Motor neuron (in vitro differentiated cells): ENCODE results near the gene RTP1. TPM values are rescaled to one million over a fixed set of nuclear protein-coding genes. Genes with fewer than 3 reads are reported as not detected.
A peak's percentile ranks its signal among the peaks of the same experiment; 100 is the strongest.
"Not testable (repeated sequence)": the region's sequence is repeated elsewhere in the genome, so short reads cannot be mapped to it uniquely, and the experiment has no call there.

ENCODE experiments used
- ATAC-seq, 8 experiments: fragments of 200-7000 bp; cut with Tn5 transposase; replicated peaks in 6 of 8; 2 replicates each; pipeline ENCODE4 v1.8.0; 2021; ENCODE audit warnings: mild to moderate bottlenecking in 8 of 8, moderate library complexity in 8 of 8
- H3K27ac ChIP-seq, 2 donors: fragments of 250-450 bp; sonication (Bioruptor Pico); 2 replicates each; pipeline ENCODE4 v1.9.0; 2021; ENCODE audit warnings: antibody characterized with exemption in 2 of 2, mild to moderate bottlenecking in 2 of 2, moderate library complexity in 1 of 2
- H3K4me1 ChIP-seq, 2 donors: fragments of 250-450 bp; sonication (Bioruptor Pico); replicated peaks in 1 of 2; 2 replicates each; pipeline ENCODE4 v1.6.1; 2021; ENCODE audit warnings: antibody characterized with exemption in 2 of 2, mild to moderate bottlenecking in 2 of 2, moderate library complexity in 1 of 2
- H3K4me3 ChIP-seq, 5 donors: fragments of 250-450 bp; sonication (Bioruptor Pico); 2 replicates each; pipeline ENCODE4 v1.9.0; 2021; ENCODE audit warnings: antibody characterized with exemption in 5 of 5, mild to moderate bottlenecking in 5 of 5, moderate library complexity in 4 of 5
- WGBS, 10 experiments: fragments of 450-650 bp; shearing (Covaris generic); methylation state at CpG; one replicate each; pipeline ENCODE4 v1.0.0; 2022; 5-methylcytosine and 5-hydroxymethylcytosine counted together
- in situ Hi-C, 9 experiments: fragments of 400-800 bp; cut with MboI; loops; one replicate each; pipeline ENCODE4 v1.15.0; 2021; ENCODE audit warnings: low sequenced_read_pairs in 9 of 9, low pct_unique_long_range_greater_than_20kb in 2 of 9; ENCODE audit not compliant: unreplicated experiment in 9 of 9
- total RNA-seq, 8 experiments: library from RNA; unstranded; fragments of 300-600 nt; gene quantifications; 2 replicates each; pipeline versions ENCODE4 v1.2.3 to v1.2.4, GENCODE V29; 2022

Gene RTP1
- total RNA-seq, 8 experiments from 2014 or later: 0.15 to 1.1 (median 0.42) TPM; not detected in 1

GRCh38 chr3:187183210-187183862 lies 13.9 kb upstream of the RTP1 start:
- ATAC-seq: peak in 4 of 8 experiments; percentile 12 to 80 (median 70)
- H3K4me3 ChIP-seq: no peak overlapping the region
- in situ Hi-C loops: no loop called here
- no peak overlapping the region for H3K27ac ChIP-seq
- WGBS, 10 experiments: 4 to 90% (median 68%) methylated on average over 2 to 7 of the region's 7 CpGs; no CpG with 5 or more reads in 2 of the 10 experiments
- H3K4me1 ChIP-seq: no peaks in the 10 kb centered on the region

GRCh38 chr3:187183903-187184302 lies 13.4 kb upstream of the RTP1 start:
- Histone ChIP-seq H3K4me3 (no peak overlapping the region), H3K27ac (no peak overlapping the region), H3K4me1 (no peaks in the 10 kb centered on the region)
- ATAC-seq: peak in 1 of 8 experiments; percentile 42
- in situ Hi-C loops: no loop called here
- WGBS, 10 experiments: 84 to 100% (median 94%) methylated on average over 1 to 6 of the region's 6 CpGs; no CpG with 5 or more reads in 4 of the 10 experiments

- Histone ChIP-seq H3K27ac (no peak overlapping the region), H3K4me1 (no peaks in the 10 kb centered on the region), H3K4me3 (no peak overlapping the region)
- ATAC-seq: no peak
- in situ Hi-C loops: no loop called here
- WGBS, 10 experiments: 29 to 96% (median 68%) methylated on average over 1 to 4 of the region's 4 CpGs
Observed at GRCh38 chr3:187185759-187186158, 11.5 kb upstream of the RTP1 start.

GRCh38 chr3:187186375-187186774 lies 10.9 kb upstream of the RTP1 start:
- no peak for ATAC-seq
- H3K4me3 ChIP-seq: no peak overlapping the region
- H3K27ac ChIP-seq: no peak overlapping the region

GRCh38 chr3:187186801-187187421 lies 10.4 kb upstream of the RTP1 start:
- ATAC-seq: peak in 5 of 8 experiments; percentile 27 to 85 (median 60)
- 20 to 100% (median 94%) methylated on average over 1 to 3 of the region's 5 CpGs; no CpG with 5 or more reads in 3 of the 10 experiments for WGBS, 10 experiments
- Histone ChIP-seq H3K27ac (no peak overlapping the region), H3K4me1 (no peaks in the 10 kb centered on the region), H3K4me3 (no peak overlapping the region)
- in situ Hi-C loops: no loop called here

More at GRCh38 chr3:187186375-187186774, 10.9 kb upstream of the RTP1 start:
- H3K4me1 ChIP-seq: no peaks in the 10 kb centered on the region
- 40 to 100% (median 76%) methylated on average over 1 to 2 of the region's 2 CpGs; no CpG with 5 or more reads in 2 of the 10 experiments for WGBS, 10 experiments
- in situ Hi-C loops: no loop called here

GRCh38 chr3:187188931-187189330 lies 8.4 kb upstream of the RTP1 start:
- in situ Hi-C loops: no loop called here
- 0 to 83% (median 40%) methylated on average over 1 to 2 of the region's 2 CpGs; no CpG with 5 or more reads in 2 of the 10 experiments for WGBS, 10 experiments
- no peak for ATAC-seq
- Histone ChIP-seq H3K4me1 (no peaks in the 10 kb centered on the region), H3K4me3 (no peak overlapping the region), H3K27ac (no peak overlapping the region)

GRCh38 chr3:187191271-187191670 lies 6.0 kb upstream of the RTP1 start:
- Histone ChIP-seq H3K27ac (no peak overlapping the region), H3K4me1 (peaks cover 0 to 2% of the 10 kb centered on the region in 2 donors), H3K4me3 (no peak overlapping the region)
- ATAC-seq: no peak
- in situ Hi-C loops: no loop called here
- WGBS, 10 experiments: 20 to 67% (median 40%) methylated on average over 1 of the region's 1 CpG; no CpG with 5 or more reads in 4 of the 10 experiments

- no peak for ATAC-seq
- peaks cover 10 to 20% of the 10 kb centered on the region in 2 donors for H3K4me1 ChIP-seq
Observed at GRCh38 chr3:187193181-187193580, 4.1 kb upstream of the RTP1 start.

GRCh38 chr3:187196573-187197334 lies 532 bp upstream of the RTP1 start:
- 47 to 100% (median 79%) methylated on average over 1 to 6 of the region's 7 CpGs; no CpG with 5 or more reads in 1 of the 10 experiments for WGBS, 10 experiments
- peaks cover 10 to 20% of the 10 kb centered on the region in 2 donors for H3K4me1 ChIP-seq
- H3K4me3 ChIP-seq: no peak overlapping the region
- H3K27ac ChIP-seq: peak overlapping the region in 1 of 2 donors; percentile 11
- peak in 5 of 8 experiments; percentile 36 to 78 (median 66) for ATAC-seq
- in situ Hi-C loops: no loop called here

More at GRCh38 chr3:187193181-187193580, 4.1 kb upstream of the RTP1 start:
- in situ Hi-C loops: no loop called here
- Histone ChIP-seq H3K4me3 (no peak overlapping the region), H3K27ac (no peak overlapping the region)

- no peak overlapping the region for H3K27ac ChIP-seq
- 56 to 100% (median 85%) methylated on average over 1 to 3 of the region's 4 CpGs; no CpG with 5 or more reads in 2 of the 10 experiments for WGBS, 10 experiments
- H3K4me1 ChIP-seq: peaks cover 10 to 20% of the 10 kb centered on the region in 2 donors
- H3K4me3 ChIP-seq: no peak overlapping the region
- no peak for ATAC-seq
- in situ Hi-C loops: no loop called here
Observed at GRCh38 chr3:187198490-187198889, 1.2 kb downstream of the RTP1 start.

- H3K4me1 ChIP-seq: peaks cover 10 to 20% of the 10 kb centered on the region in 2 donors
Observed at GRCh38 chr3:187199463-187200050, 2.3 kb downstream of the RTP1 start.

GRCh38 chr3:187205683-187206082 lies 8.4 kb downstream of the RTP1 start:
- H3K4me3 ChIP-seq: no peak overlapping the region
- 32 to 100% (median 65%) methylated on average over 1 to 2 of the region's 2 CpGs; no CpG with 5 or more reads in 1 of the 10 experiments for WGBS, 10 experiments
- H3K27ac ChIP-seq: no peak overlapping the region
- no peaks in the 10 kb centered on the region for H3K4me1 ChIP-seq
- no peak for ATAC-seq
- in situ Hi-C loops: loop anchor here in 6 of 9 experiments (25.0 kb wide), 2 partner anchors 107 to 482 kb away; no protein-coding TSS in a partner anchor

More at GRCh38 chr3:187199463-187200050, 2.3 kb downstream of the RTP1 start:
- H3K27ac ChIP-seq, ATAC-seq, H3K4me3 ChIP-seq: not testable (repeated sequence)
- 92 to 100% (median 100%) methylated on average over 1 to 9 of the region's 44 CpGs; no CpG with 5 or more reads in 4 of the 10 experiments for WGBS, 10 experiments
- in situ Hi-C loops: loop anchor here in 6 of 9 experiments (25.0 kb wide), 2 partner anchors 113 to 488 kb away; no protein-coding TSS in a partner anchor
